Neural cell (in vitro differentiated cells): Measurements from ENCODE around the gene TATDN2.

Experiments
- CTCF ChIP-seq: fragments of 450-650 bp; IDR thresholded peaks from 2 replicates; pipeline ENCODE4 v1.5.1; 2014; ENCODE audit warnings: antibody characterized with exemption, mild to moderate bottlenecking, moderate library complexity; ENCODE audit not compliant: poor library complexity, severe bottlenecking
- EP300 ChIP-seq: fragments of 450-650 bp; conservative IDR thresholded peaks from 2 replicates; pipeline ENCODE4 v1.6.1; 2014; ENCODE audit warnings: antibody characterized with exemption, mild to moderate bottlenecking, moderate library complexity; ENCODE audit not compliant: poor library complexity, severe bottlenecking
- MXI1 ChIP-seq: fragments of 450-650 bp; conservative IDR thresholded peaks from 2 replicates; pipeline ENCODE4 v1.6.1; 2014; ENCODE audit warnings: antibody characterized with exemption, mild to moderate bottlenecking; ENCODE audit not compliant: poor library complexity, severe bottlenecking
- POLR2AphosphoS5 ChIP-seq: IDR thresholded peaks from 2 replicates; pipeline ENCODE4 v1.6.1; 2012
- RAD21 ChIP-seq: fragments of 450-650 bp; conservative IDR thresholded peaks from 2 replicates; pipeline ENCODE4 v1.6.1; 2014; ENCODE audit warnings: antibody characterized with exemption, mild to moderate bottlenecking, moderate library complexity
- REST ChIP-seq: IDR thresholded peaks from 2 replicates; pipeline ENCODE4 v1.6.1; 2012; ENCODE audit warnings: borderline replicate concordance
- TAF1 ChIP-seq: IDR thresholded peaks from 2 replicates; pipeline ENCODE4 v1.6.1; 2012; ENCODE audit warnings: low read depth

GRCh38 chr3:10303105-10303504 lies 54.8 kb downstream of the TATDN2 start:
- no peak for TF ChIP-seq CTCF
- TF ChIP-seq RAD21 = no peak
- no peak for TF ChIP-seq TAF1
- TF ChIP-seq POLR2AphosphoS5 = no peak
- TF ChIP-seq REST = no peak
- TF ChIP-seq EP300 = no peak
- no peak for TF ChIP-seq MXI1
